ENCODE results near the gene AMDHD2.
"Not testable (repeated sequence)": the region's sequence is repeated elsewhere in the genome, so short reads cannot be mapped to it uniquely, and the experiment has no call there.

AMDHD2 gene

GRCh38 chr16:2539845-2540458 lies 19.8 kb downstream of the AMDHD2 start:
- H3F3A ChIP-seq (ENCODE audit: insufficient read depth, low read length); H3K27ac ChIP-seq (ENCODE audit: low read length); DNase-seq; H3K36me3 ChIP-seq (replicated peaks; ENCODE audit: insufficient read depth, low read length); H3K4me3 ChIP-seq (ENCODE audit: low read length); H3K9me3 ChIP-seq (replicated peaks; ENCODE audit: insufficient read depth, low read length); H3K9ac ChIP-seq (ENCODE audit: low read length); H3K4me1 ChIP-seq (ENCODE audit: low read length); H4K20me1 ChIP-seq (ENCODE audit: insufficient read depth, low read length); H3K27me3 ChIP-seq (replicated peaks; ENCODE audit: insufficient read depth, low read length); H3K4me2 ChIP-seq (ENCODE audit: low read depth, low read length); H3K9me2 ChIP-seq (replicated peaks; ENCODE audit: insufficient read depth, low read length); H2AFZ ChIP-seq (ENCODE audit: low read length): not testable (repeated sequence)
- peaks cover 49% of the 10 kb centered on the region for H3K79me2 ChIP-seq (ENCODE audit: low read length)
- TF ChIP-seq CTCF (IDR thresholded peaks at IDR 0.05; ENCODE audit: low read length) = peak; percentile 6; the same call in 1 of the 2 replicates

GRCh38 chr16:2540912-2541311 lies 20.7 kb downstream of the AMDHD2 start:
- not testable (repeated sequence) for H3K36me3 ChIP-seq (replicated peaks; ENCODE audit: insufficient read depth, low read length); H3K4me2 ChIP-seq (ENCODE audit: low read depth, low read length); H3K9me3 ChIP-seq (replicated peaks; ENCODE audit: insufficient read depth, low read length); H3K27ac ChIP-seq (ENCODE audit: low read length); H3K9me2 ChIP-seq (replicated peaks; ENCODE audit: insufficient read depth, low read length); H4K20me1 ChIP-seq (ENCODE audit: insufficient read depth, low read length); DNase-seq; H3K4me1 ChIP-seq (ENCODE audit: low read length); H3F3A ChIP-seq (ENCODE audit: insufficient read depth, low read length); H2AFZ ChIP-seq (ENCODE audit: low read length); H3K27me3 ChIP-seq (replicated peaks; ENCODE audit: insufficient read depth, low read length); H3K9ac ChIP-seq (ENCODE audit: low read length); H3K4me3 ChIP-seq (ENCODE audit: low read length)
- H3K79me2 ChIP-seq (ENCODE audit: low read length) = peaks cover 59% of the 10 kb centered on the region

GRCh38 chr16:2541409-2541808 lies 21.2 kb downstream of the AMDHD2 start:
- H2AFZ ChIP-seq (ENCODE audit: low read length); H3K9ac ChIP-seq (ENCODE audit: low read length); H3K4me1 ChIP-seq (ENCODE audit: low read length); H3K36me3 ChIP-seq (replicated peaks; ENCODE audit: insufficient read depth, low read length); H3K27me3 ChIP-seq (replicated peaks; ENCODE audit: insufficient read depth, low read length); H3K27ac ChIP-seq (ENCODE audit: low read length); H3K9me3 ChIP-seq (replicated peaks; ENCODE audit: insufficient read depth, low read length); H3K4me3 ChIP-seq (ENCODE audit: low read length); H3F3A ChIP-seq (ENCODE audit: insufficient read depth, low read length); H4K20me1 ChIP-seq (ENCODE audit: insufficient read depth, low read length); H3K4me2 ChIP-seq (ENCODE audit: low read depth, low read length); DNase-seq; H3K9me2 ChIP-seq (replicated peaks; ENCODE audit: insufficient read depth, low read length): not testable (repeated sequence)
- peaks cover 64% of the 10 kb centered on the region for H3K79me2 ChIP-seq (ENCODE audit: low read length)

- H3K79me2 ChIP-seq (ENCODE audit: low read length) = peaks cover 63% of the 10 kb centered on the region
- not testable (repeated sequence) for H3F3A ChIP-seq (ENCODE audit: insufficient read depth, low read length); H3K4me1 ChIP-seq (ENCODE audit: low read length)
These were observed 23.6 kb downstream of the AMDHD2 start for GRCh38 chr16:2543771-2544170.

GRCh38 chr16:2550283-2550878 lies 30.2 kb downstream of the AMDHD2 start:
- H3K27me3 ChIP-seq (replicated peaks; ENCODE audit: insufficient read depth, low read length); H4K20me1 ChIP-seq (ENCODE audit: insufficient read depth, low read length); H3F3A ChIP-seq (ENCODE audit: insufficient read depth, low read length); H3K4me2 ChIP-seq (ENCODE audit: low read depth, low read length); H2AFZ ChIP-seq (ENCODE audit: low read length); H3K9me2 ChIP-seq (replicated peaks; ENCODE audit: insufficient read depth, low read length); H3K9me3 ChIP-seq (replicated peaks; ENCODE audit: insufficient read depth, low read length); DNase-seq; H3K4me3 ChIP-seq (ENCODE audit: low read length); H3K36me3 ChIP-seq (replicated peaks; ENCODE audit: insufficient read depth, low read length); H3K9ac ChIP-seq (ENCODE audit: low read length); H3K27ac ChIP-seq (ENCODE audit: low read length); H3K4me1 ChIP-seq (ENCODE audit: low read length): not testable (repeated sequence)
- H3K79me2 ChIP-seq (ENCODE audit: low read length) = peaks cover 19% of the 10 kb centered on the region

More at GRCh38 chr16:2543771-2544170, 23.6 kb downstream of the AMDHD2 start:
- H3K9ac ChIP-seq (ENCODE audit: low read length); H3K9me3 ChIP-seq (replicated peaks; ENCODE audit: insufficient read depth, low read length); H3K4me3 ChIP-seq (ENCODE audit: low read length); DNase-seq; H4K20me1 ChIP-seq (ENCODE audit: insufficient read depth, low read length); H3K36me3 ChIP-seq (replicated peaks; ENCODE audit: insufficient read depth, low read length); H3K4me2 ChIP-seq (ENCODE audit: low read depth, low read length); H3K27me3 ChIP-seq (replicated peaks; ENCODE audit: insufficient read depth, low read length); H2AFZ ChIP-seq (ENCODE audit: low read length); H3K27ac ChIP-seq (ENCODE audit: low read length); H3K9me2 ChIP-seq (replicated peaks; ENCODE audit: insufficient read depth, low read length): not testable (repeated sequence)

GRCh38 chr16:2551420-2551889 lies 31.3 kb downstream of the AMDHD2 start:
- not testable (repeated sequence) for H4K20me1 ChIP-seq (ENCODE audit: insufficient read depth, low read length); DNase-seq; H3K9me2 ChIP-seq (replicated peaks; ENCODE audit: insufficient read depth, low read length); H3F3A ChIP-seq (ENCODE audit: insufficient read depth, low read length); H3K9me3 ChIP-seq (replicated peaks; ENCODE audit: insufficient read depth, low read length); H3K4me1 ChIP-seq (ENCODE audit: low read length); H3K9ac ChIP-seq (ENCODE audit: low read length); H2AFZ ChIP-seq (ENCODE audit: low read length); H3K27me3 ChIP-seq (replicated peaks; ENCODE audit: insufficient read depth, low read length); H3K36me3 ChIP-seq (replicated peaks; ENCODE audit: insufficient read depth, low read length); H3K27ac ChIP-seq (ENCODE audit: low read length); H3K4me3 ChIP-seq (ENCODE audit: low read length); H3K4me2 ChIP-seq (ENCODE audit: low read depth, low read length); H3K79me2 ChIP-seq (ENCODE audit: low read length)

GRCh38 chr16:2554709-2555425 lies 34.7 kb downstream of the AMDHD2 start:
- not testable (repeated sequence) for H3K27ac ChIP-seq (ENCODE audit: low read length); H3K27me3 ChIP-seq (replicated peaks; ENCODE audit: insufficient read depth, low read length); H3K4me1 ChIP-seq (ENCODE audit: low read length)

More at GRCh38 chr16:2554709-2555425, 34.7 kb downstream of the AMDHD2 start:
- H3K4me2 ChIP-seq (ENCODE audit: low read depth, low read length); H3K79me2 ChIP-seq (ENCODE audit: low read length); H3K9me2 ChIP-seq (replicated peaks; ENCODE audit: insufficient read depth, low read length); H3K4me3 ChIP-seq (ENCODE audit: low read length); H3F3A ChIP-seq (ENCODE audit: insufficient read depth, low read length); H3K9ac ChIP-seq (ENCODE audit: low read length); H3K9me3 ChIP-seq (replicated peaks; ENCODE audit: insufficient read depth, low read length); H2AFZ ChIP-seq (ENCODE audit: low read length); H4K20me1 ChIP-seq (ENCODE audit: insufficient read depth, low read length); H3K36me3 ChIP-seq (replicated peaks; ENCODE audit: insufficient read depth, low read length); DNase-seq: not testable (repeated sequence)

All from MM.1S (cell line).